HCT116 (cell line): ENCODE data around the gene HIPK2. TPM values are rescaled to one million over a fixed set of nuclear protein-coding genes. Genes with fewer than 3 reads are reported as not detected.

Experiments
- ATAC-seq: fragments of 200-7000 bp; cut with Tn5 transposase; 2 replicates; pipeline ENCODE4 v1.9.1; 2020; ENCODE audit warnings: mild to moderate bottlenecking, moderate library complexity
- BruUV-seq: library from RNA; stranded (reverse); fragments of 400-500 nt; replicated peaks from 2 replicates; lab custom pipeline; 2021; lab: Mats Ljungman, UMichigan
- CTCF ChIA-PET: fragments of 300-600 bp; sonication (Branson Sonifier 250); formaldehyde crosslinking; loops from one replicate; lab custom pipeline; 2021; ENCODE audit warnings: antibody characterized with exemption; lab: Charles Lee
- POLR2A ChIA-PET: fragments of 300-600, 350-600 bp; sonication (Branson Sonifier 250); formaldehyde crosslinking; loops from one replicate; lab custom pipeline; 2021; ENCODE audit warnings: antibody characterized with exemption; lab: Charles Lee
- RAD21 ChIA-PET, 2 experiments: fragments of 300-600 bp; sonication (Branson Sonifier 250); formaldehyde crosslinking; loops; one replicate each; lab custom pipeline; 2023; ENCODE audit warnings: low total read pairs in 2 of 2; ENCODE audit not compliant: uncharacterized antibody in 2 of 2, unreplicated experiment in 2 of 2, low non-redundant PET in 1 of 2; lab: Charles Lee
- DNase-seq: peaks from one replicate; pipeline ENCODE4 v3.0.0-alpha.2; 2010; ENCODE audit warnings: low read depth, low spot score
- H2AFZ ChIP-seq: fragments of 200-600 bp; shearing (Covaris generic), sonication (generic); 2 replicates; pipeline ENCODE4 v1.6.1; 2017; ENCODE audit warnings: low read depth, mixed run types, mixed read lengths, antibody characterized with exemption, low read length; ENCODE audit not compliant: poor library complexity, severe bottlenecking
- H3K27ac ChIP-seq: 2 replicates; pipeline ENCODE4 v1.5.1; 2012; ENCODE audit warnings: low read depth, low read length
- H3K27me3 ChIP-seq: fragments of 200-600 bp; sonication (generic); 2 replicates; pipeline ENCODE4 v1.6.1; 2016; ENCODE audit warnings: mixed run types, low read length, mixed read lengths; ENCODE audit not compliant: insufficient read depth
- H3K36me3 ChIP-seq, 2 experiments: fragments of 200-500 bp in 1 of 2; fragments of 200-600 bp in 1 of 2; sonication (Bioruptor generic) in 1 of 2; sonication (generic) in 1 of 2; 2 replicates each; pipeline versions ENCODE4 v1.5.1 to v1.6.1; 2014 to 2016; ENCODE audit warnings: low read length in 2 of 2, inconsistent platforms in 1 of 2, mixed read lengths in 1 of 2, mixed run types in 1 of 2; ENCODE audit not compliant: insufficient read depth in 2 of 2, control insufficient read depth in 1 of 2
- H3K4me1 ChIP-seq, 2 experiments: fragments of 200-600 bp in 1 of 2; sonication (generic) in 1 of 2; 2 replicates each; pipeline versions ENCODE4 v1.5.1 to v1.6.1; 2012 to 2017; ENCODE audit warnings: low read length in 2 of 2, inconsistent platforms in 1 of 2, mild to moderate bottlenecking in 1 of 2, mixed read lengths in 1 of 2, mixed run types in 1 of 2, moderate library complexity in 1 of 2; ENCODE audit not compliant: insufficient read depth in 2 of 2, control insufficient read depth in 1 of 2
- H3K4me2 ChIP-seq: fragments of 200-600 bp; sonication (generic); 2 replicates; pipeline ENCODE4 v1.6.1; 2017; ENCODE audit warnings: mixed run types, low read length, mixed read lengths
- H3K4me3 ChIP-seq, 2 experiments: fragments of 200-600 bp in 1 of 2; sonication (generic) in 1 of 2; replicated peaks in 1 of 2; 2 replicates each; pipeline ENCODE4 v1.5.1; 2011 to 2016; ENCODE audit warnings: low read length in 2 of 2, control low read depth in 1 of 2, low read depth in 1 of 2, mild to moderate bottlenecking in 1 of 2, mixed read lengths in 1 of 2, mixed run types in 1 of 2
- H3K79me2 ChIP-seq: fragments of 200-600 bp; sonication (generic); 2 replicates; pipeline ENCODE4 v1.6.1; 2017; ENCODE audit warnings: mild to moderate bottlenecking, mixed run types, low read length, moderate library complexity, mixed read lengths; ENCODE audit not compliant: insufficient read depth
- H3K9ac ChIP-seq: fragments of 200-600 bp; sonication (generic); 2 replicates; pipeline ENCODE4 v1.6.1; 2016; ENCODE audit warnings: low read length, mixed read lengths
- H3K9me2 ChIP-seq: fragments of 200-600 bp; sonication (generic), shearing (Covaris generic); 2 replicates; pipeline ENCODE4 v1.6.1; 2017; ENCODE audit warnings: mixed run types, mild to moderate bottlenecking, moderate library complexity; ENCODE audit not compliant: insufficient read depth
- H3K9me3 ChIP-seq, 2 experiments: fragments of 200-500 bp in 1 of 2; fragments of 200-600 bp in 1 of 2; sonication (Bioruptor generic) in 1 of 2; sonication (generic) in 1 of 2; 2 replicates each; pipeline ENCODE4 v1.6.1; 2014 to 2017; ENCODE audit warnings: low read length in 2 of 2, mixed read lengths in 2 of 2, inconsistent platforms in 1 of 2, low read depth in 1 of 2, mild to moderate bottlenecking in 1 of 2, mixed run types in 1 of 2, moderate library complexity in 1 of 2; ENCODE audit not compliant: control insufficient read depth in 1 of 2, insufficient read depth in 1 of 2
- H4K20me1 ChIP-seq: fragments of 200-600 bp; sonication (generic), shearing (Covaris generic); 2 replicates; pipeline ENCODE4 v1.6.1; 2017; ENCODE audit warnings: mixed run types, mild to moderate bottlenecking, moderate library complexity; ENCODE audit not compliant: insufficient read depth
- ATF3 ChIP-seq: IDR thresholded peaks from 2 replicates; pipeline ENCODE4 v1.6.1; 2012
- CBX3 ChIP-seq: IDR thresholded peaks from 2 replicates; pipeline ENCODE4 v1.6.1; 2012; ENCODE audit warnings: low read depth
- CEBPB ChIP-seq: IDR thresholded peaks from 2 replicates; pipeline ENCODE4 v1.6.1; 2012; ENCODE audit warnings: low read depth
- EGR1 ChIP-seq: IDR thresholded peaks from 2 replicates; pipeline ENCODE4 v1.6.1; 2012; ENCODE audit warnings: low read depth
- EZH2 ChIP-seq: fragments of 200-600 bp; sonication (generic); IDR thresholded peaks from 2 replicates; pipeline ENCODE4 v1.6.1; 2017; ENCODE audit warnings: antibody characterized with exemption, mixed run types
- EZH2phosphoT487 ChIP-seq: fragments of 200-600 bp; IDR thresholded peaks from 2 replicates; pipeline ENCODE4 v1.6.1; 2018; ENCODE audit warnings: antibody characterized with exemption, borderline replicate concordance
- JUND ChIP-seq: IDR thresholded peaks from 2 replicates; pipeline ENCODE4 v1.6.1; 2012
- MAX ChIP-seq: IDR thresholded peaks from 2 replicates; pipeline ENCODE4 v1.6.1; 2012
- RAD21 ChIP-seq: IDR thresholded peaks from 2 replicates; pipeline ENCODE4 v1.6.1; 2012; ENCODE audit warnings: low read depth, mild to moderate bottlenecking
- REST ChIP-seq: IDR thresholded peaks from 2 replicates; pipeline ENCODE4 v1.6.1; 2012; ENCODE audit warnings: low read depth
- SIN3A ChIP-seq: IDR thresholded peaks from 2 replicates; pipeline ENCODE4 v1.6.1; 2012; ENCODE audit warnings: low read depth
- SP1 ChIP-seq: IDR thresholded peaks from 2 replicates; pipeline ENCODE4 v1.6.1; 2012; ENCODE audit warnings: low read depth
- SRF ChIP-seq: IDR thresholded peaks from 2 replicates; pipeline ENCODE4 v1.6.1; 2012; ENCODE audit warnings: low read depth
- TCF7L2 ChIP-seq: IDR thresholded peaks from 2 replicates; pipeline ENCODE4 v1.7.0; 2011; ENCODE audit warnings: borderline replicate concordance, inconsistent platforms; ENCODE audit not compliant: insufficient read depth, insufficient read length; ENCODE audit errors: extremely low read depth
- YY1 ChIP-seq: IDR thresholded peaks from 2 replicates; pipeline ENCODE4 v1.6.1; 2011; ENCODE audit warnings: low read length, low read depth, moderate library complexity, mild to moderate bottlenecking; ENCODE audit not compliant: insufficient replicate concordance; ENCODE audit errors: extremely low read depth
- ZFX ChIP-seq: fragments of 450-650 bp; IDR thresholded peaks from 2 replicates; pipeline ENCODE4 v1.6.1; 2017
- ZNF274 ChIP-seq: fragments of 200-500 bp; sonication (Bioruptor generic); IDR thresholded peaks from 2 replicates; pipeline ENCODE4 v1.6.1; 2014; ENCODE audit warnings: mild to moderate bottlenecking, low read depth, low read length, inconsistent platforms
- intact Hi-C: fragments of 100-400 bp; cut with micrococcal nuclease; formaldehyde crosslinking; loops from 2 replicates; pipeline ENCODE4 v1.10.0; 2022
- total RNA-seq: library from RNA; stranded (reverse); gene quantifications from one replicate; pipeline ENCODE4 v1.2.1, GENCODE V29; 2021; ENCODE audit not compliant: unreplicated experiment
- TF ChIP-seq, protein P1 (sequence below): IDR thresholded peaks from 2 replicates; pipeline ENCODE4 v1.6.1; 2011; ENCODE audit warnings: mild to moderate bottlenecking, low read length, moderate library complexity; ENCODE audit not compliant: insufficient replicate concordance; ENCODE audit errors: extremely low read depth

The HIPK2 gene
- total RNA-seq, 1 experiment from 2014 or later: 49.5 TPM

- H2AFZ ChIP-seq: no peak overlapping the region
- H3K4me2 ChIP-seq: no peak overlapping the region
- no peaks in the 10 kb centered on the region for H3K27me3 ChIP-seq
- H3K79me2 ChIP-seq: peaks cover 49% of the 10 kb centered on the region
- H4K20me1 ChIP-seq: no peaks in the 10 kb centered on the region
- no TSS peak for BruUV-seq
- H3K27ac ChIP-seq: no peak overlapping the region
- no peaks in the 10 kb centered on the region for H3K9me2 ChIP-seq
- no peak for DNase-seq
- ChIA-PET RAD21 (no interaction called here), POLR2A (interaction anchor here (0.6 to 1.2 kb wide), 2 partner anchors 10 to 34 kb away, joined by 3 read pairs; no protein-coding TSS in a partner anchor), CTCF (no interaction called here)
- peaks cover 5 to 8% of the 10 kb centered on the region in 2 experiments; a peak in 3 of 4 replicates for H3K4me1 ChIP-seq
- no peak for ATAC-seq
- H3K9me3 ChIP-seq: peaks cover 0 to 15% of the 10 kb centered on the region in 2 experiments; a peak in 1 of 4 replicates
- peaks cover 0 to 7% of the 10 kb centered on the region in 2 experiments; a peak in 1 of 4 replicates for H3K36me3 ChIP-seq
- no peak overlapping the region for H3K4me3 ChIP-seq
- no peak overlapping the region for H3K9ac ChIP-seq
- TF ChIP-seq EGR1 (no peak), REST (no peak), ATF3 (no peak), EZH2phosphoT487 (no peak), RAD21 (no peak), EZH2 (no peak), ZFX (no peak), CBX3 (no peak), MAX (no peak), TCF7L2 (no peak), CEBPB (no peak), ZNF274 (no peak), SP1 (no peak), SIN3A (no peak), SRF (no peak), JUND (no peak), YY1 (no peak)
- TF ChIP-seq, protein P1, sequence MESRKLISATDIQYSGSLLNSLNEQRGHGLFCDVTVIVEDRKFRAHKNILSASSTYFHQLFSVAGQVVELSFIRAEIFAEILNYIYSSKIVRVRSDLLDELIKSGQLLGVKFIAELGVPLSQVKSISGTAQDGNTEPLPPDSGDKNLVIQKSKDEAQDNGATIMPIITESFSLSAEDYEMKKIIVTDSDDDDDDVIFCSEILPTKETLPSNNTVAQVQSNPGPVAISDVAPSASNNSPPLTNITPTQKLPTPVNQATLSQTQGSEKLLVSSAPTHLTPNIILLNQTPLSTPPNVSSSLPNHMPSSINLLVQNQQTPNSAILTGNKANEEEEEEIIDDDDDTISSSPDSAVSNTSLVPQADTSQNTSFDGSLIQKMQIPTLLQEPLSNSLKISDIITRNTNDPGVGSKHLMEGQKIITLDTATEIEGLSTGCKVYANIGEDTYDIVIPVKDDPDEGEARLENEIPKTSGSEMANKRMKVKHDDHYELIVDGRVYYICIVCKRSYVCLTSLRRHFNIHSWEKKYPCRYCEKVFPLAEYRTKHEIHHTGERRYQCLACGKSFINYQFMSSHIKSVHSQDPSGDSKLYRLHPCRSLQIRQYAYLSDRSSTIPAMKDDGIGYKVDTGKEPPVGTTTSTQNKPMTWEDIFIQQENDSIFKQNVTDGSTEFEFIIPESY: no peak
- intact Hi-C loops: no loop called here
These were observed 40.3 kb downstream of the HIPK2 start for GRCh38 chr7:139737221-139738100.
